ENCODE measurements around the gene KCNC3. TPM values are rescaled to one million over a fixed set of nuclear protein-coding genes. Genes with fewer than 3 reads are reported as not detected.
"Not testable (repeated sequence)": the region's sequence is repeated elsewhere in the genome, so short reads cannot be mapped to it uniquely, and the experiment has no call there.

The KCNC3 gene
- total and polyA plus RNA-seq, 2 experiments from 2014 or later: 0.40 to 1.6 TPM

- Histone ChIP-seq H4K20me1 (ENCODE audit: insufficient read depth, poor library complexity, severe bottlenecking) (no peaks in the 10 kb centered on the region), H3K79me2 (no peaks in the 10 kb centered on the region), H2AFZ (no peak overlapping the region), H3K4me2 (peak overlapping the region; percentile 90), H3K4me3 (no peak overlapping the region), H3K36me3 (replicated peaks; ENCODE audit: insufficient read depth, low read depth) (no peaks in the 10 kb centered on the region), H3K27ac (peak overlapping the region; percentile 93), H3K4me1 (ENCODE audit: insufficient read depth) (peaks cover 21% of the 10 kb centered on the region), H3K9me3 (ENCODE audit: low read depth) (no peaks in the 10 kb centered on the region), H3K9me2 (replicated peaks; ENCODE audit: insufficient read depth) (no peaks in the 10 kb centered on the region), H3K27me3 (peaks cover 18% of the 10 kb centered on the region)
- WGBS (ENCODE audit: low lambda C conversion rate, missing lambda C conversion rate): 20% methylated on average over 2 of the region's 2 CpGs
- no peak for TF ChIP-seq EZH2 (IDR thresholded peaks at IDR 0.05; ENCODE audit: borderline replicate concordance)
- TF ChIP-seq, protein P1, sequence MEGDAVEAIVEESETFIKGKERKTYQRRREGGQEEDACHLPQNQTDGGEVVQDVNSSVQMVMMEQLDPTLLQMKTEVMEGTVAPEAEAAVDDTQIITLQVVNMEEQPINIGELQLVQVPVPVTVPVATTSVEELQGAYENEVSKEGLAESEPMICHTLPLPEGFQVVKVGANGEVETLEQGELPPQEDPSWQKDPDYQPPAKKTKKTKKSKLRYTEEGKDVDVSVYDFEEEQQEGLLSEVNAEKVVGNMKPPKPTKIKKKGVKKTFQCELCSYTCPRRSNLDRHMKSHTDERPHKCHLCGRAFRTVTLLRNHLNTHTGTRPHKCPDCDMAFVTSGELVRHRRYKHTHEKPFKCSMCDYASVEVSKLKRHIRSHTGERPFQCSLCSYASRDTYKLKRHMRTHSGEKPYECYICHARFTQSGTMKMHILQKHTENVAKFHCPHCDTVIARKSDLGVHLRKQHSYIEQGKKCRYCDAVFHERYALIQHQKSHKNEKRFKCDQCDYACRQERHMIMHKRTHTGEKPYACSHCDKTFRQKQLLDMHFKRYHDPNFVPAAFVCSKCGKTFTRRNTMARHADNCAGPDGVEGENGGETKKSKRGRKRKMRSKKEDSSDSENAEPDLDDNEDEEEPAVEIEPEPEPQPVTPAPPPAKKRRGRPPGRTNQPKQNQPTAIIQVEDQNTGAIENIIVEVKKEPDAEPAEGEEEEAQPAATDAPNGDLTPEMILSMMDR (IDR thresholded peaks at IDR 0.05; ENCODE audit: poor library complexity): no peak
- TF ChIP-seq EZH2phosphoT487 (IDR thresholded peaks at IDR 0.05; ENCODE audit: low read depth, severe bottlenecking, unreplicated experiment): no peak
- no peak for DNase-seq (ENCODE audit: low spot score)
Observed at GRCh38 chr19:50331994-50332243, 2.7 kb upstream of the KCNC3 start.

GRCh38 chr19:50331221-50331993 lies 2.2 kb upstream of the KCNC3 start:
- Histone ChIP-seq H3K9me2 (replicated peaks; ENCODE audit: insufficient read depth) (no peaks in the 10 kb centered on the region), H3K4me3 (peak overlapping the region; percentile 35), H3K4me2 (peak overlapping the region; percentile 90), H3K36me3 (replicated peaks; ENCODE audit: insufficient read depth, low read depth) (no peaks in the 10 kb centered on the region), H3K79me2 (no peaks in the 10 kb centered on the region), H4K20me1 (ENCODE audit: insufficient read depth, poor library complexity, severe bottlenecking) (no peaks in the 10 kb centered on the region), H3K27me3 (peaks cover 23% of the 10 kb centered on the region), H3K27ac (peak overlapping the region; percentile 93), H2AFZ (peak overlapping the region; percentile 36), H3K9me3 (ENCODE audit: low read depth) (no peaks in the 10 kb centered on the region), H3K4me1 (ENCODE audit: insufficient read depth) (peaks cover 21% of the 10 kb centered on the region)
- 18% methylated on average over 10 of the region's 10 CpGs for WGBS (ENCODE audit: low lambda C conversion rate, missing lambda C conversion rate)
- no peak for DNase-seq (ENCODE audit: low spot score)
- TF ChIP-seq, protein P1 (IDR thresholded peaks at IDR 0.05; ENCODE audit: poor library complexity): no peak
- TF ChIP-seq EZH2 (IDR thresholded peaks at IDR 0.05; ENCODE audit: borderline replicate concordance) (no peak), EZH2phosphoT487 (IDR thresholded peaks at IDR 0.05; ENCODE audit: low read depth, severe bottlenecking, unreplicated experiment) (no peak)

GRCh38 chr19:50330365-50331078 lies 1.3 kb upstream of the KCNC3 start:
- WGBS (ENCODE audit: low lambda C conversion rate, missing lambda C conversion rate): 4% methylated on average over 19 of the region's 48 CpGs
- no peaks in the 10 kb centered on the region for H3K9me2 ChIP-seq (replicated peaks; ENCODE audit: insufficient read depth)
- H3K27me3 ChIP-seq: peaks cover 30% of the 10 kb centered on the region
- peak overlapping the region; percentile 90 for H3K4me2 ChIP-seq
- peak; percentile 95 for DNase-seq (ENCODE audit: low spot score)
- no peaks in the 10 kb centered on the region for H3K9me3 ChIP-seq (ENCODE audit: low read depth)
- H3K79me2 ChIP-seq: no peaks in the 10 kb centered on the region
- no peaks in the 10 kb centered on the region for H3K36me3 ChIP-seq (replicated peaks; ENCODE audit: insufficient read depth, low read depth)
- H3K4me1 ChIP-seq (ENCODE audit: insufficient read depth): peaks cover 25% of the 10 kb centered on the region
- TF ChIP-seq, protein P1 (IDR thresholded peaks at IDR 0.05; ENCODE audit: poor library complexity): no peak
- TF ChIP-seq EZH2phosphoT487 (IDR thresholded peaks at IDR 0.05; ENCODE audit: low read depth, severe bottlenecking, unreplicated experiment) (no peak), EZH2 (IDR thresholded peaks at IDR 0.05; ENCODE audit: borderline replicate concordance) (no peak)
- H3K4me3 ChIP-seq: peak overlapping the region; percentile 35
- peak overlapping the region; percentile 63 for H2AFZ ChIP-seq
- peak overlapping the region; percentile 93 for H3K27ac ChIP-seq
- H4K20me1 ChIP-seq (ENCODE audit: insufficient read depth, poor library complexity, severe bottlenecking): peaks cover 3% of the 10 kb centered on the region

DNA sequence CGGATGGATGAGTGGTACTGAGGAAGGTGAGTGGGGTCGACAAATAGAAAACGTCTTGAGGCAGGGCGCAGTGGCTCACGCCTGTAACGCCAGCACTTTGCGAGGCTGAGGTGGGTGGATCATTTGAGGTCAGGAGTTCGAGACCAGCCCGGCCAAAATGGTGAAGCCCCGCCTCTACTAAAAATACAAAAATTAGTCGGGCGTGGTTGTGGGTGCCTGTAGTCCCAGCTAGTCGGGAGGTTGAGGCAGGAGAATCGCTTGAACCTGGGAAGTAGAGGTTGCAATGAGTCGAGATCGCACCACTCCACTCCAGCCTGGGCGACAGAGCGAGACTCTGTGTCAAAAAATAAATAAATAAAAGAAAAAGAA lies 733 bp upstream of the KCNC3 start:
- peak overlapping the region; percentile 76 for H3K27ac ChIP-seq
- H3K36me3 ChIP-seq (replicated peaks; ENCODE audit: insufficient read depth, low read depth); H3K79me2 ChIP-seq; H3K9me3 ChIP-seq (ENCODE audit: low read depth); H3K4me3 ChIP-seq; DNase-seq (ENCODE audit: low spot score); H4K20me1 ChIP-seq (ENCODE audit: insufficient read depth, poor library complexity, severe bottlenecking); H3K9me2 ChIP-seq (replicated peaks; ENCODE audit: insufficient read depth): not testable (repeated sequence)
- H3K4me1 ChIP-seq (ENCODE audit: insufficient read depth): peaks cover 25% of the 10 kb centered on the region
- H3K4me2 ChIP-seq: peak overlapping the region; percentile 90
- peak overlapping the region; percentile 63 for H2AFZ ChIP-seq
- 32% methylated on average over 18 of the region's 18 CpGs for WGBS (ENCODE audit: low lambda C conversion rate, missing lambda C conversion rate)
- H3K27me3 ChIP-seq: peaks cover 30% of the 10 kb centered on the region
